ENCODE data around the gene S100A7. TPM values are rescaled to one million over a fixed set of nuclear protein-coding genes. Genes with fewer than 3 reads are reported as not detected.

The S100A7 gene
- total RNA-seq, 1 donor from 2014 or later, result not detected

DNA sequence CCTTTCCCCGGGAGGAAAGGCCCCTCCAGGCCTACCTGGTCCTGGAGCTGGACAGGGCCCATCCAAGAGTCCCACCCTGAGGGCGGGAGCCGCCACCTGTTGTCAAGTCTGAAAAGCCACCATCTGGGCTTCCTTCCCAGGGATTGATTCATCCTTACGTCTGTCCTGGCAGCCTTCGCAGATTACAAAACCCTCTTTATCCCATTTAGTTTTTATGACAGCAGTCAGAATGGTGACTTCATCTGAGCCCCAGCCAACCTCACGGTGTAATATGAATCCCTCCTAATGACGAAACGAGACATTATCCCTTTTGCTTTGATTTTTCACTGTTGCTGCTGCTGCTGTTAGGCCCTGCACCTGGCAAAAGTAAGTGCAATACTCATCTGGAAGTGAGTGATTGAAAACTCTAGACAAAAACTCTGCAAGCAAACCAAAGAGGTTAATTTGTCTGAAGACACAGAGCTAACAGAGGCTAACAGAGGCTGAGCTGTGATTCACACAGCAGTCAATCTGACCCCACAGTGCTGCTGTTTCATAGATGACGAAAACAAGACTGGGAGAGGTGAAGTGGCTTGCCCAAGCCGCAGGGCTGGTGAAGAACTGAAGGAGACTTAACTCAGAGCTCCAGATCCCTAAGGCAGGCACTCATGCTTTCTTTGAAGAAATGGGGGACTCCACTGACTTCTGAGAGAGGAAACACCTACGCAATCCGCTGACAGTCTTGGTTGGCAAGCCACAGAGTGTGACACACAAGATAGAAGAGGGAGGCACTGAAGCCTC lies 30.0 kb upstream of the S100A7 start:
- no peak overlapping the region for H3K4me3 ChIP-seq (ENCODE audit: low read depth, low read length)
- DNase-seq (ENCODE audit: low read depth), result no peak
- TF ChIP-seq CTCF (conservative IDR thresholded peaks at IDR 0.05; ENCODE audit: low read depth, low read length), result no peak

DNA sequence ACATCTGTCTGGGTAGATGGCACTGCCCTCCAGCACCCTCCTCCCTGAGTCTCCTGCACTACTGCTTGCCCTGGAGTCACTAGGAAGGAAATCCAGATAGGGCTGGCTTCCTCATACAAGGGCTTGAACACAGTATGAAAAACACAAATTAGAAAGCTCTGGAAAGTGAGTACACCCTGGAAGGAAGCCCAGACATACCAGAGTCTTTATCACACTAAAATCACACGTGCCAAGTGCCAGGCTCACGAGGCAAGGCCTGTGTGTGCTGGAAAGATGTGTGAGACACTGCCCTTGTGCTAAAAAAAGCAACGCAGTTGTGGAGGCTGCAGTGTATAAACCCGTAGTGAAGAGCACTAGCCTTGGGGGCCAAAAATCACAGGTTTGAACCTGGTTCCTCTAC lies 28.3 kb upstream of the S100A7 start:
- no peak for DNase-seq (ENCODE audit: low read depth)
- no peak for TF ChIP-seq CTCF (conservative IDR thresholded peaks at IDR 0.05; ENCODE audit: low read depth, low read length)
- no peak overlapping the region for H3K4me3 ChIP-seq (ENCODE audit: low read depth, low read length)

- no peak overlapping the region for H3K4me3 ChIP-seq (ENCODE audit: low read depth, low read length)
- TF ChIP-seq CTCF (conservative IDR thresholded peaks at IDR 0.05; ENCODE audit: low read depth, low read length), result no peak
- DNase-seq (ENCODE audit: low read depth), result no peak
Measured at GRCh38 chr1:153487707-153488106, 27.3 kb upstream of the S100A7 start.

GRCh38 chr1:153485863-153486262 lies 25.4 kb upstream of the S100A7 start:
- TF ChIP-seq CTCF (conservative IDR thresholded peaks at IDR 0.05; ENCODE audit: low read depth, low read length), result no peak
- DNase-seq (ENCODE audit: low read depth), result no peak
- no peak overlapping the region for H3K4me3 ChIP-seq (ENCODE audit: low read depth, low read length)

- no peak for DNase-seq (ENCODE audit: low read depth)
- no peak for TF ChIP-seq CTCF (conservative IDR thresholded peaks at IDR 0.05; ENCODE audit: low read depth, low read length)
- H3K4me3 ChIP-seq (ENCODE audit: low read depth, low read length), result no peak overlapping the region
Measured at GRCh38 chr1:153483776-153484175, 23.3 kb upstream of the S100A7 start.

GRCh38 chr1:153481124-153481523 lies 20.7 kb upstream of the S100A7 start:
- TF ChIP-seq CTCF (conservative IDR thresholded peaks at IDR 0.05; ENCODE audit: low read depth, low read length), result no peak
- no peak overlapping the region for H3K4me3 ChIP-seq (ENCODE audit: low read depth, low read length)
- no peak for DNase-seq (ENCODE audit: low read depth)
